ENCODE measurements around the gene LNP1. TPM values are rescaled to one million over a fixed set of nuclear protein-coding genes. Genes with fewer than 3 reads are reported as not detected.

LNP1 gene
- total RNA-seq, 2 experiments from 2014 or later: 0.47 to 0.70 TPM

- no peak overlapping the region for H3K4me3 ChIP-seq (ENCODE audit: low read length)
- Mint-ChIP-seq H3K4me3 (no peak overlapping the region), H3K9me3 (no peaks in the 10 kb centered on the region), H3K36me3 (ENCODE audit: low read depth) (no peaks in the 10 kb centered on the region), H3K27ac (no peak overlapping the region), H3K4me1 (ENCODE audit: low read depth) (no peaks in the 10 kb centered on the region), H3K27me3 (no peaks in the 10 kb centered on the region)
- ATAC-seq (ENCODE audit: poor library complexity) (no peak), DNase-seq (no peak)
- no peaks in the 10 kb centered on the region for H3K36me3 ChIP-seq (ENCODE audit: insufficient read depth, low read length)
- H3K9me3 ChIP-seq (ENCODE audit: control insufficient read depth in 1 of 2, insufficient read depth in 1 of 2, low read length in 2 of 2): peaks cover 0 to 2% of the 10 kb centered on the region in 2 experiments
- POLR2A ChIA-PET: no interaction called here
- H3K4me1 ChIP-seq (ENCODE audit: insufficient read depth, low read length): no peaks in the 10 kb centered on the region
- H3K27me3 ChIP-seq (ENCODE audit: control insufficient read depth in 1 of 2, insufficient read depth in 2 of 2, low read length in 2 of 2): no peaks in the 10 kb centered on the region
- intact Hi-C loops (cut with DNase I, micrococcal nuclease): loop anchor here in 1 of 2 experiments (2.0 kb wide), 1 partner anchor 127 kb away; no protein-coding TSS in a partner anchor
- CTCF ChIA-PET: no interaction called here
- no peak overlapping the region for H3K27ac ChIP-seq (ENCODE audit: low read depth in 1 of 2, low read length in 2 of 2)
- no peak for TF ChIP-seq CTCF (IDR thresholded peaks at IDR 0.05)
Observed at GRCh38 chr3:100463646-100464155, 62.4 kb downstream of the LNP1 start.

- Mint-ChIP-seq H3K27ac (no peak overlapping the region), H3K4me3 (no peak overlapping the region), H3K4me1 (ENCODE audit: low read depth) (no peaks in the 10 kb centered on the region), H3K27me3 (peaks cover 4% of the 10 kb centered on the region), H3K36me3 (ENCODE audit: low read depth) (no peaks in the 10 kb centered on the region), H3K9me3 (peaks cover 3% of the 10 kb centered on the region)
- no peak for TF ChIP-seq CTCF (IDR thresholded peaks at IDR 0.05)
- H3K36me3 ChIP-seq (ENCODE audit: insufficient read depth, low read length): no peaks in the 10 kb centered on the region
- H3K27ac ChIP-seq (ENCODE audit: low read depth in 1 of 2, low read length in 2 of 2): no peak overlapping the region
- DNase-seq (peak in 2 of 14 experiments; percentile 15 to 27), ATAC-seq (ENCODE audit: poor library complexity) (no peak)
- H3K4me3 ChIP-seq (ENCODE audit: low read length): no peak overlapping the region
- intact Hi-C loops (cut with DNase I, micrococcal nuclease): no loop called here
- H3K27me3 ChIP-seq (ENCODE audit: control insufficient read depth in 1 of 2, insufficient read depth in 2 of 2, low read length in 2 of 2): no peaks in the 10 kb centered on the region
- peaks cover 0 to 8% of the 10 kb centered on the region in 2 experiments for H3K9me3 ChIP-seq (ENCODE audit: control insufficient read depth in 1 of 2, insufficient read depth in 1 of 2, low read length in 2 of 2)
- H3K4me1 ChIP-seq (ENCODE audit: insufficient read depth, low read length): no peaks in the 10 kb centered on the region
- ChIA-PET POLR2A (no interaction called here), CTCF (no interaction called here)
Observed at GRCh38 chr3:100465892-100466777, 64.8 kb downstream of the LNP1 start.

GRCh38 chr3:100467133-100467532, 65.8 kb downstream of the LNP1 start:
- H3K4me1 ChIP-seq (ENCODE audit: insufficient read depth, low read length): no peaks in the 10 kb centered on the region
- no peak overlapping the region for H3K27ac ChIP-seq (ENCODE audit: low read depth in 1 of 2, low read length in 2 of 2)
- Mint-ChIP-seq H3K4me3 (no peak overlapping the region), H3K36me3 (ENCODE audit: low read depth) (no peaks in the 10 kb centered on the region), H3K9me3 (peaks cover 3% of the 10 kb centered on the region), H3K27ac (no peak overlapping the region), H3K4me1 (ENCODE audit: low read depth) (no peaks in the 10 kb centered on the region), H3K27me3 (peaks cover 4% of the 10 kb centered on the region)
- ATAC-seq (ENCODE audit: poor library complexity): no peak
- no peaks in the 10 kb centered on the region for H3K36me3 ChIP-seq (ENCODE audit: insufficient read depth, low read length)
- H3K27me3 ChIP-seq (ENCODE audit: control insufficient read depth in 1 of 2, insufficient read depth in 2 of 2, low read length in 2 of 2): no peaks in the 10 kb centered on the region
- ChIA-PET CTCF (no interaction called here), POLR2A (no interaction called here)
- no peak for DNase-seq
- intact Hi-C loops (cut with DNase I, micrococcal nuclease): no loop called here
- no peak overlapping the region for H3K4me3 ChIP-seq (ENCODE audit: low read length)
- no peak for TF ChIP-seq CTCF (IDR thresholded peaks at IDR 0.05)
- H3K9me3 ChIP-seq (ENCODE audit: control insufficient read depth in 1 of 2, insufficient read depth in 1 of 2, low read length in 2 of 2): peaks cover 0 to 8% of the 10 kb centered on the region in 2 experiments

Measured in CD4-positive, alpha-beta T cell (primary cell).